ENCODE measurements around the gene UBA7.

UBA7 gene

GRCh38 chr3:49759226-49759625 lies 54.5 kb downstream of the UBA7 start:
- WGBS: 91% methylated on average over 1 of the region's 1 CpG
- Histone ChIP-seq H3K9me3 (ENCODE audit: insufficient read depth, low read depth, low read length) (no peaks in the 10 kb centered on the region), H3K27me3 (ENCODE audit: insufficient read depth, low read length) (no peaks in the 10 kb centered on the region), H3K27ac (ENCODE audit: low read depth, low read length) (no peak overlapping the region), H3K36me3 (ENCODE audit: insufficient read depth, low read length) (0 out of 2 replicates have a peak, but pooled peaks cover 2% of the 10 kb centered on the region), H3K9ac (ENCODE audit: low read depth, low read length) (no peak overlapping the region), H3K4me1 (ENCODE audit: insufficient read depth, low read length) (no peaks in the 10 kb centered on the region), H3K4me3 (ENCODE audit: low read length) (no peak overlapping the region)

- H3K27me3 ChIP-seq (ENCODE audit: insufficient read depth, low read length): no peaks in the 10 kb centered on the region
Observed at GRCh38 chr3:49757197-49757596, 56.6 kb downstream of the UBA7 start.

GRCh38 chr3:49756036-49756435 lies 57.7 kb downstream of the UBA7 start:
- no peak overlapping the region for H3K9ac ChIP-seq (ENCODE audit: low read depth, low read length)
- no peaks in the 10 kb centered on the region for H3K27me3 ChIP-seq (ENCODE audit: insufficient read depth, low read length)
- no peaks in the 10 kb centered on the region for H3K9me3 ChIP-seq (ENCODE audit: insufficient read depth, low read depth, low read length)
- 83% methylated on average over 1 of the region's 1 CpG for WGBS
- H3K27ac ChIP-seq (ENCODE audit: low read depth, low read length): no peak overlapping the region
- H3K36me3 ChIP-seq (ENCODE audit: insufficient read depth, low read length): no peaks in the 10 kb centered on the region
- H3K4me1 ChIP-seq (ENCODE audit: insufficient read depth, low read length): no peaks in the 10 kb centered on the region
- no peak overlapping the region for H3K4me3 ChIP-seq (ENCODE audit: low read length)

More at GRCh38 chr3:49757197-49757596, 56.6 kb downstream of the UBA7 start:
- H3K27ac ChIP-seq (ENCODE audit: low read depth, low read length): no peak overlapping the region
- H3K4me3 ChIP-seq (ENCODE audit: low read length): no peak overlapping the region
- 74% methylated on average over 2 of the region's 2 CpGs for WGBS
- no peaks in the 10 kb centered on the region for H3K36me3 ChIP-seq (ENCODE audit: insufficient read depth, low read length)
- no peak overlapping the region for H3K9ac ChIP-seq (ENCODE audit: low read depth, low read length)
- no peaks in the 10 kb centered on the region for H3K4me1 ChIP-seq (ENCODE audit: insufficient read depth, low read length)
- no peaks in the 10 kb centered on the region for H3K9me3 ChIP-seq (ENCODE audit: insufficient read depth, low read depth, low read length)
